HFF-Myc (cell line): Measurements from ENCODE around the gene CAPZA2.

Experiments
- DNase-seq: peaks from one replicate; pipeline ENCODE4 v3.0.0-alpha.2; 2011; ENCODE audit warnings: low read depth; ENCODE audit errors: extremely low read depth
- H3K4me3 ChIP-seq: replicated peaks from 2 replicates; pipeline ENCODE4 v1.5.1; 2011; ENCODE audit warnings: low read depth, mild to moderate bottlenecking, control low read depth, low read length
- TF ChIP-seq, protein P1 (sequence below): IDR thresholded peaks from 2 replicates; pipeline ENCODE4 v1.5.1; 2012; ENCODE audit warnings: mild to moderate bottlenecking, low read depth, low read length, control low read depth; ENCODE audit errors: missing control alignments

Gene CAPZA2

DNA sequence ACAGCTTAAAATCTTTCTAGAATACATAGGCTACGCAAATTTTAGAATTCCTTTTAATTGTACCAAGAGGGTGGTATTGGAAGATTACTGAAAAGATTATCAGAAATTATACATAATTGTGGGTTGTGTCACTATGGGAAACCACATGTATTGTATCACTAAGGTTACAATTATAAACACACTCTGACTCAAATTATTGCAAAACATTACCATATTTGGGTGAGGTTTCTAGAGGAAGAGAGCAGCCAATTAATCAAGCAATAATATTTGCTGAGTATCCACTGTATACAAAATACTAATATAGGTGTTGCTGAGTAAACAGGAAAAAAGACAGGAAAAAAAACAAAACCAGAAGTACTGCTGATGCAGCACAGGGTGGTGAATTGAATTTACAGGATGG lies 3.1 kb upstream of the CAPZA2 start:
- DNase-seq, result peak; percentile 43
- H3K4me3 ChIP-seq, result no peak overlapping the region
- TF ChIP-seq, protein P1, sequence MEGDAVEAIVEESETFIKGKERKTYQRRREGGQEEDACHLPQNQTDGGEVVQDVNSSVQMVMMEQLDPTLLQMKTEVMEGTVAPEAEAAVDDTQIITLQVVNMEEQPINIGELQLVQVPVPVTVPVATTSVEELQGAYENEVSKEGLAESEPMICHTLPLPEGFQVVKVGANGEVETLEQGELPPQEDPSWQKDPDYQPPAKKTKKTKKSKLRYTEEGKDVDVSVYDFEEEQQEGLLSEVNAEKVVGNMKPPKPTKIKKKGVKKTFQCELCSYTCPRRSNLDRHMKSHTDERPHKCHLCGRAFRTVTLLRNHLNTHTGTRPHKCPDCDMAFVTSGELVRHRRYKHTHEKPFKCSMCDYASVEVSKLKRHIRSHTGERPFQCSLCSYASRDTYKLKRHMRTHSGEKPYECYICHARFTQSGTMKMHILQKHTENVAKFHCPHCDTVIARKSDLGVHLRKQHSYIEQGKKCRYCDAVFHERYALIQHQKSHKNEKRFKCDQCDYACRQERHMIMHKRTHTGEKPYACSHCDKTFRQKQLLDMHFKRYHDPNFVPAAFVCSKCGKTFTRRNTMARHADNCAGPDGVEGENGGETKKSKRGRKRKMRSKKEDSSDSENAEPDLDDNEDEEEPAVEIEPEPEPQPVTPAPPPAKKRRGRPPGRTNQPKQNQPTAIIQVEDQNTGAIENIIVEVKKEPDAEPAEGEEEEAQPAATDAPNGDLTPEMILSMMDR, result no peak

GRCh38 chr7:116861717-116862116 lies 670 bp upstream of the CAPZA2 start:
- H3K4me3 ChIP-seq, result no peak overlapping the region
- no peak for DNase-seq
- TF ChIP-seq, protein P1, result no peak

DNA sequence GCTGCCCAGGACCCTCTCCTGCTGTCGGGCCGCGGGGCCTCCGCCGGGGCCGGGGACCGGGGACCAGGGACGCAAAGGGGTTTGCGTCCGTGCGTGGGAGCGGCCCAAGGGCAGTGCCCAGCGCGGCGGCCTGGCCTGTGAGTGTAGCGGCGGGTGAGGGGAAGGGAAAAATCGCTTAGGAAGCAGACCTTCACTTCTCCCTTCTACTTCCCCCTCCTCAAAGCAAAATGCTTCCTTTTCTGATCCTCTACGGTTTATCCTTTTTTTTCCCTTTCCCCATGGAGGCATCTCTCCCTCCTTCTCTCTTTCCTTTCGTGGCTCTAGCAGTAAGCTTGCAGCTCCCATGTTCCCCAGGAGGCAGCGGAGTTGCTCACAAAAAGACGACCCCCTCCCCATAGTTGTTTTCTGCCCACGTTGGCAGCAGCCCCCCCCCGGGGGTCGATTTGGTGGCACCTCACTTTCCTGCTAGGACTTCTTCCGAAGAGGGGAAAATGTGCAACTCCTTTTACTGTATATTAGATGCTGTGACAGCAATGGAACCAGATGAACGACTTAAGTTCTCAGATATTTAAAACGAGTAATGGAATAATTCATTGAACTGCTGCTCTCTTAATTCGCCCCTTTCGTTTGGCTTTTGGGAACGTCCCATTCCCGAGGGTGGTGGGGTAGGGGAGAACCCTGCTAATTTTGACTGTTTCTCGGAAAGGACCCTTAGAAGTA lies 724 bp downstream of the CAPZA2 start:
- no peak for DNase-seq
- TF ChIP-seq, protein P1, result no peak
- peak overlapping the region; percentile 84 for H3K4me3 ChIP-seq

DNA sequence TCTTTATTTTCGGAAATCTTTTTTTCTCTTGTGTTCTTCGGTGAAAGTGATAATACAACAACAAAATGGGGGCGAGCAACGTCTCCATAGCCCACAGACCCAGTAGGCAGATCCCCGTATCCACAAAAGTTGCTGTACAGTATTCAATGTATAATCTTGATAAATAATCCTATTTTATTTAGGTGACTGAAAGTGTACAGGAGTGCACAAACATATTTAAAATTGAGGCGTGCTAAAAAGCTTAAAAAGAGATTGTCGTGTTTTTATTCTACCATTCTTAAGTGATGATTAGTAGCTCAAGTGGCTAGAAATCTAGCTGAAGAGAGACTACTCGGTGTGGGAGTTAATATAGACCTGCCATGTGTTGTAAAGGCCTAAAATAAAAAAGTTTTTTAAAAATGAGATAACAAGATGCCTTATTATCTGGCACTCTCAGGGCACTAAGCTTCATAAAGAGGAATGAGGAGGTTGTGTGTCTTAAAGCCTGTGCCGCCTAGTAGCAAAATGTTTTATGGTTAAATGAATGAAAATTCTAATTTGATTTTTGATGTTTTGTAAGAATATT lies 1.6 kb downstream of the CAPZA2 start:
- peak overlapping the region; percentile 84 for H3K4me3 ChIP-seq
- no peak for DNase-seq
- TF ChIP-seq, protein P1, result no peak

- TF ChIP-seq, protein P1, result no peak
- no peak overlapping the region for H3K4me3 ChIP-seq
- DNase-seq, result no peak
Observed at GRCh38 chr7:116871061-116871700, 8.8 kb downstream of the CAPZA2 start.

DNA sequence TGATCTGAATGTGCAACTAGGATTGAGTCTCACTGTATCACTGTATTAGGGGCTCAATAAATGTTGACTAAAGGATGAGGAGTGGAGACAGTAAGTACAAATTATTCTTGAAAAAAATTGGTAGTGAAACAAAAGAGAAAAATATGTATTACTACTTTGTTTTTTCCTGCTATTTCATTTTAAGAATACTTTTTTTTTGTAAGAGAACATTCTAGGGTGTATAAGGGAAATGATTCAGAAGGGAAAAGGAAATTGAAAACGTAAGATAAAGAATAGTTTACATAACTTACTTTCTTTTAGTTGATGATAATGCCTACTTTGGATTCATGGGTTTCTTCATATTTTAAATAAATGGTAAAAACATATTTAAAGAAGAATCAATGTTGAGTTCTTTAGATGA lies 9.6 kb downstream of the CAPZA2 start:
- TF ChIP-seq, protein P1, result no peak
- DNase-seq, result no peak

More for the DNA sequence above, 9.6 kb downstream of the CAPZA2 start:
- no peak overlapping the region for H3K4me3 ChIP-seq
